IPS DF 19.7 (cell line): ENCODE measurements around the gene ATG13.

ENCODE experiments used
- DNase-seq: peaks from one replicate; pipeline ENCODE4 v3.0.0-alpha.2; 2013; ENCODE audit warnings: low read depth, low spot score

Gene ATG13

GRCh38 chr11:46607516-46607915, 9.8 kb upstream of the ATG13 start:
- DNase-seq = no peak

GRCh38 chr11:46609386-46609785, 8.0 kb upstream of the ATG13 start:
- no peak for DNase-seq

GRCh38 chr11:46611526-46612304, 5.6 kb upstream of the ATG13 start:
- no peak for DNase-seq

- no peak for DNase-seq
These were observed 5.0 kb upstream of the ATG13 start for GRCh38 chr11:46612326-46612725.

GRCh38 chr11:46615756-46616155, 1.6 kb upstream of the ATG13 start:
- DNase-seq = no peak

GRCh38 chr11:46616551-46617133, 711 bp upstream of the ATG13 start:
- DNase-seq = no peak

- DNase-seq = no peak
These were observed 590 bp downstream of the ATG13 start for GRCh38 chr11:46617972-46618314.

- DNase-seq = no peak
These were observed 1.5 kb downstream of the ATG13 start for GRCh38 chr11:46618837-46619236.

GRCh38 chr11:46625406-46625805, 8.1 kb downstream of the ATG13 start:
- no peak for DNase-seq

GRCh38 chr11:46628961-46629360, 11.6 kb downstream of the ATG13 start:
- no peak for DNase-seq

GRCh38 chr11:46630237-46630636, 12.9 kb downstream of the ATG13 start:
- no peak for DNase-seq

- no peak for DNase-seq
These were observed 14.3 kb downstream of the ATG13 start for GRCh38 chr11:46631676-46632075.

GRCh38 chr11:46632502-46632901, 15.1 kb downstream of the ATG13 start:
- no peak for DNase-seq

GRCh38 chr11:46633291-46634217, 16.2 kb downstream of the ATG13 start:
- no peak for DNase-seq

GRCh38 chr11:46635557-46636139, 18.3 kb downstream of the ATG13 start:
- DNase-seq = no peak

- no peak for DNase-seq
These were observed 20.2 kb downstream of the ATG13 start for GRCh38 chr11:46637546-46637945.

GRCh38 chr11:46639197-46639839, 22.0 kb downstream of the ATG13 start:
- no peak for DNase-seq

GRCh38 chr11:46640036-46640788, 22.9 kb downstream of the ATG13 start:
- no peak for DNase-seq

- DNase-seq = no peak
These were observed 24.3 kb downstream of the ATG13 start for GRCh38 chr11:46641639-46642038.

- DNase-seq = no peak
These were observed 25.4 kb downstream of the ATG13 start for GRCh38 chr11:46642627-46643335.
